Natural killer cell (primary cell): Measurements from ENCODE around the gene ASIC3. TPM values are rescaled to one million over a fixed set of nuclear protein-coding genes. Genes with fewer than 3 reads are reported as not detected.

Experiments
- ATAC-seq, 3 donors: fragments of 150-1000 bp in 2 of 3; fragments of 200-7000 bp in 1 of 3; cut with Tn5 transposase; 1 replicate in 1 of 3; 2 replicates in 2 of 3; pipeline ENCODE4 v1.10.0; 2021; ENCODE audit warnings: mild to moderate bottlenecking in 2 of 3, moderate library complexity in 2 of 3
- DNase-seq, 2 donors: peaks; one replicate each; pipeline versions ENCODE4 v3.0.0 to v3.0.0-alpha.2; 2013 to 2021; ENCODE audit warnings: mixed read lengths in 1 of 2
- H3K27ac ChIP-seq: one replicate; pipeline ENCODE4 v1.5.1; 2013; ENCODE audit warnings: mild to moderate bottlenecking, low read length
- H3K27me3 ChIP-seq: one replicate; pipeline ENCODE4 v1.6.1; 2013; ENCODE audit warnings: low read length; ENCODE audit not compliant: control insufficient read depth, insufficient read depth
- H3K36me3 ChIP-seq: one replicate; pipeline ENCODE4 v1.6.1; 2013; ENCODE audit warnings: low read length; ENCODE audit not compliant: control insufficient read depth, insufficient read depth
- H3K4me1 ChIP-seq: one replicate; pipeline ENCODE4 v1.6.1; 2013; ENCODE audit warnings: low read length; ENCODE audit not compliant: control insufficient read depth, insufficient read depth
- H3K4me3 ChIP-seq: one replicate; pipeline ENCODE4 v1.5.1; 2013; ENCODE audit warnings: low read length
- H3K9me3 ChIP-seq: one replicate; pipeline ENCODE4 v1.6.1; 2013; ENCODE audit warnings: low read length; ENCODE audit not compliant: control insufficient read depth, insufficient read depth
- H3K27ac Mint-ChIP-seq, 2 donors: one replicate each; pipeline ENCODE4 v1.8.0; 2022; ENCODE audit warnings: mild to moderate bottlenecking in 2 of 2, mixed read lengths in 2 of 2, moderate library complexity in 1 of 2
- H3K27me3 Mint-ChIP-seq, 2 donors: one replicate each; pipeline ENCODE4 v1.8.0; 2022; ENCODE audit warnings: low read depth in 2 of 2, mixed read lengths in 2 of 2
- H3K36me3 Mint-ChIP-seq: one replicate; pipeline ENCODE4 v1.8.0; 2022; ENCODE audit warnings: mixed read lengths
- H3K4me1 Mint-ChIP-seq, 2 donors: one replicate each; pipeline ENCODE4 v1.8.0; 2022; ENCODE audit warnings: mixed read lengths in 2 of 2
- H3K4me3 Mint-ChIP-seq: one replicate; pipeline ENCODE4 v1.8.0; 2022; ENCODE audit warnings: mild to moderate bottlenecking, moderate library complexity, mixed read lengths
- H3K9me3 Mint-ChIP-seq, 2 donors: one replicate each; pipeline ENCODE4 v1.8.0; 2022; ENCODE audit warnings: mixed read lengths in 2 of 2
- CTCF ChIP-seq: fragments of 200-600 bp; IDR thresholded peaks from one replicate; pipeline ENCODE4 v1.8.0; 2022; ENCODE audit warnings: antibody characterized with exemption
- WGBS: methylation state at CpG from one replicate; pipeline ENCODE4 v1.1.7; 2013; ENCODE audit warnings: missing lambda C conversion rate; ENCODE audit not compliant: insufficient coverage; 5-methylcytosine and 5-hydroxymethylcytosine counted together
- intact Hi-C: fragments of 100-400 bp; cut with micrococcal nuclease; formaldehyde crosslinking; loops from one replicate; pipeline ENCODE4 v1.14.2; 2022
- total RNA-seq, 4 donors: library from RNA; stranded (reverse); fragments of 120-200 nt in 1 of 4; gene quantifications; one replicate each; pipeline versions ENCODE4 v1.2.3 to v1.2.4, GENCODE V29; 2013 to 2022

ASIC3 gene
- total RNA-seq, 3 donors from 2014 or later (not counting 1 experiment from before 2014, with no cell fraction given): 5.7 to 7.9 (median 5.9) TPM

GRCh38 chr7:151069841-151070573, 21.7 kb downstream of the ASIC3 start:
- peaks cover 61% of the 10 kb centered on the region for H3K36me3 ChIP-seq
- no peak overlapping the region for H3K4me3 Mint-ChIP-seq
- no peaks in the 10 kb centered on the region for H3K27me3 ChIP-seq
- H3K4me1 ChIP-seq: no peaks in the 10 kb centered on the region
- no peak for ATAC-seq
- H3K9me3 Mint-ChIP-seq: no peaks in the 10 kb centered on the region
- H3K4me3 ChIP-seq: no peak overlapping the region
- intact Hi-C loops: no loop called here
- no peak for DNase-seq
- H3K27me3 Mint-ChIP-seq: no peaks in the 10 kb centered on the region
- no peaks in the 10 kb centered on the region for H3K36me3 Mint-ChIP-seq
- no peak overlapping the region for H3K27ac ChIP-seq
- TF ChIP-seq CTCF: no peak
- H3K9me3 ChIP-seq: no peaks in the 10 kb centered on the region
- 94% methylated on average over 17 of the region's 17 CpGs for WGBS
- no peaks in the 10 kb centered on the region for H3K4me1 Mint-ChIP-seq
- H3K27ac Mint-ChIP-seq: no peak overlapping the region

GRCh38 chr7:151070574-151070960, 22.2 kb downstream of the ASIC3 start:
- Histone ChIP-seq H3K9me3 (no peaks in the 10 kb centered on the region), H3K4me3 (no peak overlapping the region), H3K36me3 (peaks cover 62% of the 10 kb centered on the region), H3K27ac (no peak overlapping the region), H3K27me3 (no peaks in the 10 kb centered on the region), H3K4me1 (no peaks in the 10 kb centered on the region)
- Mint-ChIP-seq H3K4me1 (no peaks in the 10 kb centered on the region), H3K27me3 (no peaks in the 10 kb centered on the region), H3K9me3 (no peaks in the 10 kb centered on the region), H3K4me3 (no peak overlapping the region), H3K36me3 (no peaks in the 10 kb centered on the region), H3K27ac (no peak overlapping the region)
- intact Hi-C loops: no loop called here
- WGBS: 98% methylated on average over 15 of the region's 15 CpGs
- no peak for DNase-seq
- ATAC-seq: no peak
- TF ChIP-seq CTCF: no peak

GRCh38 chr7:151071032-151071866, 22.9 kb downstream of the ASIC3 start:
- no peaks in the 10 kb centered on the region for H3K9me3 Mint-ChIP-seq
- no peak overlapping the region for H3K27ac ChIP-seq
- no peak overlapping the region for H3K4me3 ChIP-seq
- peaks cover 64% of the 10 kb centered on the region for H3K36me3 ChIP-seq
- H3K27me3 ChIP-seq: no peaks in the 10 kb centered on the region
- no peaks in the 10 kb centered on the region for H3K4me1 ChIP-seq
- no peak for TF ChIP-seq CTCF
- H3K4me1 Mint-ChIP-seq: no peaks in the 10 kb centered on the region
- no peak overlapping the region for H3K27ac Mint-ChIP-seq
- no peak overlapping the region for H3K4me3 Mint-ChIP-seq
- no peaks in the 10 kb centered on the region for H3K9me3 ChIP-seq
- DNase-seq (no peak), ATAC-seq (no peak)
- no peaks in the 10 kb centered on the region for H3K27me3 Mint-ChIP-seq
- 96% methylated on average over 39 of the region's 39 CpGs for WGBS
- H3K36me3 Mint-ChIP-seq: no peaks in the 10 kb centered on the region
- intact Hi-C loops: no loop called here
